Bronchial epithelial cell (primary cell): ENCODE data around the gene RAB17. TPM values are rescaled to one million over a fixed set of nuclear protein-coding genes. Genes with fewer than 3 reads are reported as not detected.

Source experiments
- DNase-seq: peaks from one replicate; pipeline ENCODE4 v3.0.0-alpha.2; 2010; ENCODE audit warnings: low read depth
- FAIRE-seq: peaks from 2 replicates; lab custom pipeline; 2011; peaks lifted over from hg19 to GRCh38; lab: Jason Lieb, UNC
- H3K27me3 ChIP-seq: 2 replicates; pipeline ENCODE4 v1.5.1; 2011; ENCODE audit warnings: low read length; ENCODE audit not compliant: control insufficient read depth, insufficient read depth
- H3K36me3 ChIP-seq: 2 replicates; pipeline ENCODE4 v1.5.1; 2011; ENCODE audit warnings: low read length; ENCODE audit not compliant: control insufficient read depth, insufficient read depth
- H3K4me3 ChIP-seq: 2 replicates; pipeline ENCODE4 v1.5.1; 2011; ENCODE audit warnings: mild to moderate bottlenecking, low read depth, low read length, control low read depth
- total RNA-seq: library from RNA; depleted of rRNA; stranded (reverse); fragments of >200 nt; gene quantifications from 2 replicates; pipeline ENCODE4 v1.2.1, GENCODE V29; 2014
- TF ChIP-seq, protein P1 (sequence below): IDR thresholded peaks from 2 replicates; pipeline ENCODE4 v1.5.1; 2011; ENCODE audit warnings: mild to moderate bottlenecking, moderate library complexity, low read length, control low read depth, inconsistent platforms; ENCODE audit not compliant: insufficient read depth, severe bottlenecking

The RAB17 gene
- total RNA-seq, 1 donor from 2014 or later, result 2.4 TPM

DNA sequence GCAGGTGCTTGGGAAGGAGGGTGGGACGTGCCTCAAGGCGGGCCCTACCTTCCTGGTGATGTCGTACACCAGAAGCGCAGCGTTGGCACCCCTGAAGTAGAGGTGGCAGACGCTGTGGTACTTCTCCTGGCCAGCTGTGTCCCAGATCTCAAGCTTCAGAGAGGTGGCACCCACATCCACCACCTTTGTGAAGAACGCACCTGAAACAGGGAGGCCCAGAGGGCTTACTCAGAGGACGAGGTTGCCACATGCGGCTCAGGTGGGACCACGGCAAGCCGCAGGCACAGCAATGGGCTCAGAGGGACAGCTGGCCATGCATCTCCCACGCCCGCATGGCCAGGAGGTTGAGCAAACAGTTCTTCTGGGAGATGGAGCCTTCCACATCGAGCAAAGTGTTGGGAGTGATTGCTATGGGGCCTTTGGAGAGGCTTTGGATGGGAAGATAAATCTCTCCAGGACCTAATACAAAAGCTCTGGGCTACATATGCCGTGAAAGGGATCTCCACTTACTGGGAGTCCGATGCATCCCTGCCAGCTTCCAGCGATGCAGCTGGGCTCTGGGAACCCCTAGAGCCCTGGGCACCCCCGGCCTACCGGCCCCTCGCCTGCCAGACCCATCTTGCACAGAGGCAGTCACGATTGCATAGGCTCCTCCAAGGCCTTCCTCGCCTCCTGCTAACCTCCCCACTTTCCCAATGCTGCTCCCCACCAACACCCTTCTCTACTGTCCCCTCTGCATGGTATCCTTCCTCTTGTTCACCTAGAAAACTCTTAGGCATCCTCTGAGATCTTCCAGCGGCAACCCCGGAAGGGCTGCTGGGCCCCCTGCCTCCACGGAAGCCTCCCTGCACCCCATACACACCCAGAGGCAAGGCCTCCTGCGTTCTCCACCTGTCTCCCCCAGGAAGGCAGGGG lies 12.3 kb downstream of the RAB17 start:
- TF ChIP-seq, protein P1, sequence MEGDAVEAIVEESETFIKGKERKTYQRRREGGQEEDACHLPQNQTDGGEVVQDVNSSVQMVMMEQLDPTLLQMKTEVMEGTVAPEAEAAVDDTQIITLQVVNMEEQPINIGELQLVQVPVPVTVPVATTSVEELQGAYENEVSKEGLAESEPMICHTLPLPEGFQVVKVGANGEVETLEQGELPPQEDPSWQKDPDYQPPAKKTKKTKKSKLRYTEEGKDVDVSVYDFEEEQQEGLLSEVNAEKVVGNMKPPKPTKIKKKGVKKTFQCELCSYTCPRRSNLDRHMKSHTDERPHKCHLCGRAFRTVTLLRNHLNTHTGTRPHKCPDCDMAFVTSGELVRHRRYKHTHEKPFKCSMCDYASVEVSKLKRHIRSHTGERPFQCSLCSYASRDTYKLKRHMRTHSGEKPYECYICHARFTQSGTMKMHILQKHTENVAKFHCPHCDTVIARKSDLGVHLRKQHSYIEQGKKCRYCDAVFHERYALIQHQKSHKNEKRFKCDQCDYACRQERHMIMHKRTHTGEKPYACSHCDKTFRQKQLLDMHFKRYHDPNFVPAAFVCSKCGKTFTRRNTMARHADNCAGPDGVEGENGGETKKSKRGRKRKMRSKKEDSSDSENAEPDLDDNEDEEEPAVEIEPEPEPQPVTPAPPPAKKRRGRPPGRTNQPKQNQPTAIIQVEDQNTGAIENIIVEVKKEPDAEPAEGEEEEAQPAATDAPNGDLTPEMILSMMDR, result no peak
- Histone ChIP-seq H3K4me3 (no peak overlapping the region), H3K27me3 (no peaks in the 10 kb centered on the region), H3K36me3 (no peaks in the 10 kb centered on the region)
- FAIRE-seq, result peak; percentile 76
- DNase-seq, result no peak

DNA sequence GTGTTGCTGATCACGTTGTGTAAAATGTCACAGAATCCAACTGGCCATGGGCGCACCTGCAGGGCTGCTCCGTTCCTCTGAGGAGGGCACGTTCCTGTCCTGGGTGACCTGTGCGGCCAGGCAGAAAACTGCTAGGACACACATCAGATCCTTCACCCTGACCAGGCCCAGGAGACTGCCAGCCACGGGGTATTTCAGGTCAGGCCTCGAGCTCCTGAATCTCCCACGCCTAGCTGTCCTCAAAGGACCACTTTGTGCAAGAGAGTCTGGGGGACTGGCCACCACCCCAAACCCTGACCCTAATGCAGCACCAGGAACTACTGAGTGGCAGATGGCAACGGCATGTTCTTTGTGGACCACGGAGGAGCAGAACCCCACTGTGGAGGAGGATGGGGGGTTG lies 13.1 kb downstream of the RAB17 start:
- Histone ChIP-seq H3K27me3 (no peaks in the 10 kb centered on the region), H3K4me3 (no peak overlapping the region), H3K36me3 (no peaks in the 10 kb centered on the region)
- FAIRE-seq (no peak), DNase-seq (no peak)
- TF ChIP-seq, protein P1, result no peak

DNA sequence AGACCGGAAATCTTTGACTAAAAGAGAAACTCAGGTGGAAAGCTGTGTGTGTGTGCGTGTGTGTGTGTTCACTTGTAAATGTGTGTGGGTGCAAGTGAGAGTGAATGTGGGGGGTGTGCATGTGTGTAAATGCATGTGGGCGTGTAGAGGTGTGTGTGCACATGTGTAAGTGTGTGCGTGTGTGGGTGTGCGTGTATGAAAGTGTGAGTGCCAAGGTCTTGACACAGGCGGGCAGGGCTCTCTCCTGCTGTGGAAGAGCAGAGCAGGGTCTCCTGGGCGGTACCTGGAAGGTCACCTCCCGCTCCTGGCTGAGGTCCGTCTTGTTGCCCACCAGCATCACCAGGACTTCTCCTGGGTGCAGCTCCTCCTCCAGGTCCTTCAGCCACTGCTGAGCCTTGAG lies 13.6 kb downstream of the RAB17 start:
- FAIRE-seq (peak; percentile 47), DNase-seq (no peak)
- Histone ChIP-seq H3K4me3 (no peak overlapping the region), H3K27me3 (no peaks in the 10 kb centered on the region), H3K36me3 (no peaks in the 10 kb centered on the region)
- TF ChIP-seq, protein P1, result no peak

DNA sequence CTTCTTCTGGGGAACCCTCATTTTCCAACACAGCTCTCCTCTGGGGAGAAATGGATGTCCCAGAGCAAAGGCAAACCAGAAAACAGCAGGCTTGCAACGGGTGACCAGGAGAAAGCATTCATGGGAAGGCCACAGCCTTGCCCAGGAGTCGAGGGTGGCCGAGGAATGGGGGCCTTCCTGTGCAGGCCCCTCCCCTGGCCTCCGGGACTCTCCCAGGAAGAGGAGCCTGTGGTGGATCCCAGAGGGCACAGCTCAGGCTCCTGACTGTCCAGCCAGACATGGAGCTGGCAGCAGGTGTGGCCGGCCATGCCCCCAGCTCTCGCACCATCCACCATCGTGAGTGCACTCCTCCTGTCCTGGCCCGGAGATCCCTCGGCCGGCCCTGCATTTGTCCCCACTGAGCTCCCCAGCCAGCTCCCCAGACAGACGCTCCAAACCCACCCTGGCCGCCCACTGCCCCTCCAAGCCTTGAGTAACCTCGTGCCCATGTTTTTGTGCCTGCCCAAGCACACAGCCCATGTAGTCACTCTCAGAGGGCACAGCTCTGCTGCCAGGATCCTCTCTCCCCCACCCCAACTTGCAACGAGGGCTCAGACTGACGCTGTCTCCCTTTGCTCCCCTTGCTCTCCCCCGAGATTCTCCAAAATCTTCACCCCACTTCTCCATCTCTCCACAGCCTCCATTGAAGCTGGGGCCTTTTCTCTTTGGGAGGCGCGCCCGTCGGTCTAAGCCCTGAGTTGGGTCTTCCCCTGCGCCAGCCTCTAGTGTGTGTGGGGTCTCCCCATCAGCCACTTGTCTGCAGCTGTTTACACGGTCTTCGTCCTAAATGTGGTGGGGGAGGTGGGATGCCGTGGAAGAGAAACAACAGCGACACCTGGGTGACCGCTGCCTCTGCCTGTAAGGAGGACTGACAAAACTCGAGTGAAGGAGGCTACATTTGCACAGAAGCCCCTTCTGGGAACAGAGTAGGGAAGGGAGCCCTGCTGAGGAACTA lies 14.4 kb downstream of the RAB17 start:
- H3K27me3 ChIP-seq, result no peaks in the 10 kb centered on the region
- peak; percentile 50 for FAIRE-seq
- TF ChIP-seq, protein P1, result no peak
- no peak overlapping the region for H3K4me3 ChIP-seq
- no peaks in the 10 kb centered on the region for H3K36me3 ChIP-seq
- DNase-seq, result no peak

DNA sequence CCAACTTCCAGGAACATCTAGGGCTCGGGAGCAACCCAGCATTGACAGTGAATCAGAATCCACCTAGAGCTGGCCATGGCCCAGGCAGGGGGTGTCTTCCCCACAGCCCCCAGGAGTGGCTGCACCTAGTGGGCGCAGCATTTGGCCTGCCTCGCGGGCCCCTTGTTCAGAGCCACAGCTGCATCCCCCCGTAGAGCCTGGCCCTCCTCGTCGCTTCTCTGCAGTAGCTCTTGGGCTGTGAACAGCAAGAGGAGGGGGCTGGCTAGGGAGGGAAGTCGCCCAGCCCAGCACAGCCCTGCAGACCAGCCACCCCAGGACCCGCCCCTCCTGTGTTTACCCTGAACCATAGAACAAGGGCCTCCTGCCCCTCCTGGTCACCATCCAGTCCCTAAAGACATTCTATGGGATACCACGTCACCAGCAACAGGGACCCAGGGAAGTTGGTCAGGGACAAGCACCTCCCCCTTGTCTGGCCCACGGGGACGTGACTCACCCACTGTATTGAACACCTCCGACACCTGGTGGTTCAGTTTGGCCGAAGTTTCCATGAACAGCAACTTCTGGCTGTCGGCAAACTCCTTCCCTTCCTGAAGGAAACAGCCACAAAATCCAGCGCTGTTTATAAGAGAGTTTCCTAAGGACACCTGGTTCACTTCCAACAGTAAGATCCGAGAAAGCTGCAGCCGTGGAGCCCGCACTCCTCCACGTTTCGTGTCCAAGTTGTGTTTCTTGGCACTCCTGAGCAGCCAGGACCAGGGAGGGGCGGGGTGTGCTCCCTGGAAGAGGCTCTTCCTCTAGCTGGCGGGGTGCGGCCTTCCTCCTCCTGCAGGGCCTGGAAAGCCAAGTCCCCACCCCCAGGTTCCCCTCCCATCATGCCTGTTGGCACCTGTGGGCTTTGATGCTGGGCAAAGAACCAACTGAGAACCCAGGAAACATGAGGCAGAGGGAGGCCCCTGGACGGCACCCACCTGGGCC lies 15.4 kb downstream of the RAB17 start:
- TF ChIP-seq, protein P1, result peak; percentile 53
- DNase-seq, result peak; percentile 82
- Histone ChIP-seq H3K4me3 (peak overlapping the region; percentile 8), H3K36me3 (no peaks in the 10 kb centered on the region), H3K27me3 (no peaks in the 10 kb centered on the region)
- FAIRE-seq, result peak; percentile 84
